IPS-18c (cell line): Measurements from ENCODE around the gene UBAC2.

ENCODE experiments used
- H3K4me3 ChIP-seq: 2 replicates; pipeline ENCODE4 v1.7.0; 2013; ENCODE audit warnings: low read depth, mild to moderate bottlenecking, low read length, moderate library complexity; ENCODE audit not compliant: insufficient read depth
- H3K9me3 ChIP-seq: one replicate; pipeline ENCODE4 v1.6.1; 2013; ENCODE audit warnings: mild to moderate bottlenecking, low read length, moderate library complexity; ENCODE audit not compliant: control insufficient read depth, insufficient read depth

Gene UBAC2

GRCh38 chr13:99255271-99255670, 54.6 kb downstream of the UBAC2 start:
- Histone ChIP-seq H3K4me3 (no peak overlapping the region), H3K9me3 (no peaks in the 10 kb centered on the region)

GRCh38 chr13:99256283-99256682, 55.6 kb downstream of the UBAC2 start:
- Histone ChIP-seq H3K9me3 (no peaks in the 10 kb centered on the region), H3K4me3 (no peak overlapping the region)

- Histone ChIP-seq H3K4me3 (no peak overlapping the region), H3K9me3 (no peaks in the 10 kb centered on the region)
Observed at GRCh38 chr13:99256709-99257108, 56.1 kb downstream of the UBAC2 start.

GRCh38 chr13:99257291-99257690, 56.6 kb downstream of the UBAC2 start:
- H3K4me3 ChIP-seq = no peak overlapping the region
- no peaks in the 10 kb centered on the region for H3K9me3 ChIP-seq

- Histone ChIP-seq H3K9me3 (no peaks in the 10 kb centered on the region), H3K4me3 (no peak within 1 kb of the TSS)
Observed at GRCh38 chr13:99258210-99258860, 57.7 kb downstream of the UBAC2 start, which contains the start of gene GPR18. Gene GPR18, minus strand, starts transcription at chr13:99258379. Its CDS starts 2,507 bp downstream, at chr13:99255872.

GRCh38 chr13:99258946-99259345, 58.3 kb downstream of the UBAC2 start:
- Histone ChIP-seq H3K4me3 (no peak overlapping the region), H3K9me3 (no peaks in the 10 kb centered on the region)

- no peak overlapping the region for H3K4me3 ChIP-seq
Observed at GRCh38 chr13:99260216-99260615, 59.6 kb downstream of the UBAC2 start.

GRCh38 chr13:99261059-99261458, 60.4 kb downstream of the UBAC2 start:
- Histone ChIP-seq H3K4me3 (no peak overlapping the region), H3K9me3 (no peaks in the 10 kb centered on the region)

More at GRCh38 chr13:99260216-99260615, 59.6 kb downstream of the UBAC2 start:
- no peaks in the 10 kb centered on the region for H3K9me3 ChIP-seq

- Histone ChIP-seq H3K4me3 (no peak overlapping the region), H3K9me3 (no peaks in the 10 kb centered on the region)
Observed at GRCh38 chr13:99263126-99263785, 62.6 kb downstream of the UBAC2 start.

GRCh38 chr13:99264051-99264450, 63.4 kb downstream of the UBAC2 start:
- Histone ChIP-seq H3K9me3 (no peaks in the 10 kb centered on the region), H3K4me3 (no peak overlapping the region)

GRCh38 chr13:99265162-99265800, 64.6 kb downstream of the UBAC2 start:
- Histone ChIP-seq H3K4me3 (no peak overlapping the region), H3K9me3 (no peaks in the 10 kb centered on the region)

- H3K4me3 ChIP-seq = no peak overlapping the region
Observed at GRCh38 chr13:99265821-99266426, 65.3 kb downstream of the UBAC2 start.

GRCh38 chr13:99266827-99267226, 66.2 kb downstream of the UBAC2 start:
- Histone ChIP-seq H3K4me3 (no peak overlapping the region), H3K9me3 (no peaks in the 10 kb centered on the region)

More at GRCh38 chr13:99265821-99266426, 65.3 kb downstream of the UBAC2 start:
- no peaks in the 10 kb centered on the region for H3K9me3 ChIP-seq

- Histone ChIP-seq H3K9me3 (no peaks in the 10 kb centered on the region), H3K4me3 (no peak overlapping the region)
Observed at GRCh38 chr13:99267927-99268326, 67.3 kb downstream of the UBAC2 start.

- no peak overlapping the region for H3K4me3 ChIP-seq
- no peaks in the 10 kb centered on the region for H3K9me3 ChIP-seq
Observed at GRCh38 chr13:99268822-99269221, 68.2 kb downstream of the UBAC2 start.

GRCh38 chr13:99269627-99270241, 69.1 kb downstream of the UBAC2 start:
- no peak overlapping the region for H3K4me3 ChIP-seq
- no peaks in the 10 kb centered on the region for H3K9me3 ChIP-seq

GRCh38 chr13:99270518-99270917, 69.9 kb downstream of the UBAC2 start:
- H3K9me3 ChIP-seq = no peaks in the 10 kb centered on the region
- H3K4me3 ChIP-seq = no peak overlapping the region
